PC-9 (cell line): Measurements from ENCODE around the gene OCA2. TPM values are rescaled to one million over a fixed set of nuclear protein-coding genes. Genes with fewer than 3 reads are reported as not detected.

Experiments used
- BruUV-seq: library from RNA; stranded (reverse); fragments of 400-500 nt; replicated peaks from 2 replicates; lab custom pipeline; 2021; lab: Mats Ljungman, UMichigan
- CTCF ChIA-PET: fragments of 300-600 bp; sonication (Branson Sonifier 250); formaldehyde crosslinking; loops from one replicate; lab custom pipeline; 2022; ENCODE audit warnings: antibody characterized with exemption; lab: Charles Lee
- POLR2A ChIA-PET: fragments of 300-600 bp; sonication (Branson Sonifier 250); formaldehyde crosslinking; loops from one replicate; lab custom pipeline; 2022; ENCODE audit warnings: antibody characterized with exemption; ENCODE audit not compliant: unreplicated experiment; lab: Charles Lee
- DNase-seq, 2 experiments: peaks; one replicate each; pipeline versions ENCODE4 v3.0.0 to v3.0.0-alpha.2; 2015 to 2022; ENCODE audit warnings: mixed read lengths in 1 of 2
- H2AFZ ChIP-seq: fragments of 200-600 bp; sonication (generic); 2 replicates; pipeline ENCODE4 v1.8.1; 2017; ENCODE audit warnings: antibody characterized with exemption
- H3F3A ChIP-seq: fragments of 200-600 bp; sonication (generic); 2 replicates; pipeline ENCODE4 v1.8.1; 2017; ENCODE audit warnings: antibody characterized with exemption, mild to moderate bottlenecking, low read depth; ENCODE audit not compliant: insufficient read depth
- H3K27ac ChIP-seq: fragments of 200-600 bp; sonication (generic); 2 replicates; pipeline ENCODE4 v1.6.1; 2016; ENCODE audit warnings: mixed run types
- H3K27me3 ChIP-seq: fragments of 200-600 bp; sonication (generic); 2 replicates; pipeline ENCODE4 v1.6.1; 2016; ENCODE audit warnings: low read depth, mixed run types; ENCODE audit not compliant: insufficient read depth
- H3K36me3 ChIP-seq: fragments of 200-600 bp; sonication (generic); 2 replicates; pipeline ENCODE4 v1.6.1; 2016; ENCODE audit warnings: low read depth, mixed run types
- H3K4me1 ChIP-seq: fragments of 200-600 bp; sonication (generic); replicated peaks from 2 replicates; pipeline ENCODE4 v1.6.1; 2016; ENCODE audit warnings: mixed run types; ENCODE audit not compliant: insufficient read depth
- H3K4me2 ChIP-seq: fragments of 200-600 bp; sonication (generic); 2 replicates; pipeline ENCODE4 v1.6.1; 2017; ENCODE audit warnings: mixed run types
- H3K4me3 ChIP-seq: fragments of 200-600 bp; sonication (generic); 2 replicates; pipeline ENCODE4 v1.6.1; 2016; ENCODE audit warnings: mixed run types
- H3K79me2 ChIP-seq: fragments of 200-600 bp; sonication (generic); 2 replicates; pipeline ENCODE4 v1.6.1; 2017; ENCODE audit warnings: low read depth, mixed run types
- H3K9me2 ChIP-seq: fragments of 200-600 bp; sonication (generic); 2 replicates; pipeline ENCODE4 v1.8.1; 2017; ENCODE audit warnings: mild to moderate bottlenecking; ENCODE audit not compliant: insufficient read depth
- H3K9me3 ChIP-seq: fragments of 200-600 bp; sonication (generic); 2 replicates; pipeline ENCODE4 v1.8.1; 2016; ENCODE audit warnings: low read depth; ENCODE audit not compliant: insufficient read depth
- H4K20me1 ChIP-seq: fragments of 200-600 bp; sonication (generic); 2 replicates; pipeline ENCODE4 v1.8.1; 2017; ENCODE audit not compliant: insufficient read depth
- EZH2 ChIP-seq: fragments of 200-600 bp; sonication (generic); IDR thresholded peaks from 2 replicates; pipeline ENCODE4 v1.8.0; 2017; ENCODE audit warnings: antibody characterized with exemption, low read depth
- intact Hi-C: fragments of 100-400 bp; cut with micrococcal nuclease; formaldehyde crosslinking; loops from one replicate; pipeline ENCODE4 v1.10.0; 2022; ENCODE audit not compliant: unreplicated experiment
- total RNA-seq: library from RNA; stranded (reverse); gene quantifications from 2 replicates; pipeline ENCODE4 v1.2.3, GENCODE V29; 2021
- TF ChIP-seq, protein P1 (sequence below): fragments of 200-600 bp; sonication (generic); conservative IDR thresholded peaks from 2 replicates; pipeline ENCODE4 v1.6.1; 2017; ENCODE audit warnings: mixed run types, antibody characterized with exemption, mild to moderate bottlenecking, moderate library complexity

The OCA2 gene
- total RNA-seq, 1 experiment from 2014 or later = not detected

DNA sequence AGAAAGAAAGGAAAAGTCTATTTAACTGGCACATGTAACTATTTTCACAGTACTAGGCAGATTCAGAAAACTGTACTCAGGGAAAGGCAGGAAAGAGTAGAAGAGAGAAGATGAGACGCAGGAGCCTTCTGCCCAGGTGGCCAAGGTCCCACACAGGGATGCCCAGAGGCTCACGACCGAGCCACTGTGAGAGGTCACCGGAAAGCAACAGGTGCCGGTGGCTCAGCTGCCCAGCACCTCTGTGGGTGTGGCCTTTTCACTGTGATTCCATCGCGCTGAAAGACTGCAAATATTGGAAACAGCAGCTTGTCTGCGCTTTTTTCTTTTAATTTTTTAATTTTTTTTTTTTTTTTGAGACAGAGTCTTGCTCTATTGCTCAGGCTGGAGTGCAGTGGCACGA is 226.8 kb downstream of the OCA2 start:
- Histone ChIP-seq H3K36me3 (no peaks in the 10 kb centered on the region), H2AFZ (no peak overlapping the region), H3K27me3 (peaks cover 4% of the 10 kb centered on the region), H3K4me2 (no peak overlapping the region), H3K4me1 (no peaks in the 10 kb centered on the region), H3K9me2 (no peaks in the 10 kb centered on the region), H3F3A (no peaks in the 10 kb centered on the region), H3K9me3 (no peaks in the 10 kb centered on the region), H3K4me3 (no peak overlapping the region), H4K20me1 (no peaks in the 10 kb centered on the region; the same call in 1 of the 2 replicates), H3K79me2 (no peaks in the 10 kb centered on the region), H3K27ac (no peak overlapping the region)
- no peak for DNase-seq
- CTCF ChIA-PET = no interaction called here
- intact Hi-C loops = no loop called here
- no peak for TF ChIP-seq EZH2
- TF ChIP-seq, protein P1, sequence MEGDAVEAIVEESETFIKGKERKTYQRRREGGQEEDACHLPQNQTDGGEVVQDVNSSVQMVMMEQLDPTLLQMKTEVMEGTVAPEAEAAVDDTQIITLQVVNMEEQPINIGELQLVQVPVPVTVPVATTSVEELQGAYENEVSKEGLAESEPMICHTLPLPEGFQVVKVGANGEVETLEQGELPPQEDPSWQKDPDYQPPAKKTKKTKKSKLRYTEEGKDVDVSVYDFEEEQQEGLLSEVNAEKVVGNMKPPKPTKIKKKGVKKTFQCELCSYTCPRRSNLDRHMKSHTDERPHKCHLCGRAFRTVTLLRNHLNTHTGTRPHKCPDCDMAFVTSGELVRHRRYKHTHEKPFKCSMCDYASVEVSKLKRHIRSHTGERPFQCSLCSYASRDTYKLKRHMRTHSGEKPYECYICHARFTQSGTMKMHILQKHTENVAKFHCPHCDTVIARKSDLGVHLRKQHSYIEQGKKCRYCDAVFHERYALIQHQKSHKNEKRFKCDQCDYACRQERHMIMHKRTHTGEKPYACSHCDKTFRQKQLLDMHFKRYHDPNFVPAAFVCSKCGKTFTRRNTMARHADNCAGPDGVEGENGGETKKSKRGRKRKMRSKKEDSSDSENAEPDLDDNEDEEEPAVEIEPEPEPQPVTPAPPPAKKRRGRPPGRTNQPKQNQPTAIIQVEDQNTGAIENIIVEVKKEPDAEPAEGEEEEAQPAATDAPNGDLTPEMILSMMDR = no peak
- POLR2A ChIA-PET = no interaction called here
- BruUV-seq = no TSS peak

DNA sequence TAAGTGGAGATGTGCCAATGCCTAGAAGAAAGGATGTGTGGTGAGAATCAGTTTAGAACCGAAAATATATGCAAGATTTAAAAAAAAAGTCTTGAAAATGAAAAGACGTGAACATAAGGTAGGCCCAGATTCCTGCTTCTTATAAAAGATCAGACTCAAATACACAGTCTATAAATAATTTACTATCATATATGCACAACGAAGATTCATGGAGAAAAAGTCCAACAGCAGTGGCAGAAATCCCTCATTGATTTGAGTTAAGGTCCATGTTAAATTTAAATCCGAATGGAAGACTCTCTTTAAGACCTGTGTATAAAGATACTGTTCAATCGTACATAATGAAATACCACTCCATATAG is 227.2 kb downstream of the OCA2 start:
- intact Hi-C loops = no loop called here

DNA sequence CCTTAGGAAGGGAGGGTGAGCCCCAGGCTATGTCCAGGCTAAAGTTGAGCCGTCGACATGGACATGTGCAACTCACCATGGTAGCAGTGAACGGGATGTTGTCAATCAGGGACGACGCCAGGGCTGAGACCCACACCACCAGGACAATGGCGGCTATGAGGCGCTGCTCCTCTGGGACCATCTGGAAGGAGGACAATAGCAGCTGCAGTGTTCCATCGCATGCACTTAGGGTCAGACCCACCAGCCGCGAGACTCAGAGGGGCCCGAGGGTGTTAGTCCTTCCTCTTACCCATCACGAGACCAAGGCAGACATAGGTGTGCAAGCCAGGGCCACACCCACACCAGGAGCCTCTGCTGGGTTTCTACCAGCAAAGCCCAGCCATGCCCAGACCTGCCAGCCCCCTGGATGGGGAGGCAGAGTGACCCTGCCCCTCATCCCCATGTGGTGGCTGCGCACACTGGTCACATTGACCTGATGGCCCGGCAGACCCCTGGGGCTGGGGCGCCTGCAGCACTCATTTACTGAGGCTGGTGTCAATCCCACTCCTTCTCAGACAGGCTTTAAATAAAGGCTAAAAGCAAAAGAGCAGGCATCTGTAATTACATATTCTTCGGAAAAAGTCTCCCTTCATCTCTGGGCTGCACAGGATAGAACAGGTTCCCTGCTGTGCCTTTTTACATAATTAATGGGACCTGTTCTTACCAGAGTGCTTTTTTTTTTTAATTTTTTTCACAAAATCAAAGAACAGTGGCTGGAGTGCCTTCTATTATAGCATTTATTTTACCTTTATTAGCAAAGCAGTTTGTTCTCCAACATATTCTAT is 227.8 kb downstream of the OCA2 start:
- Histone ChIP-seq H3K27me3 (peaks cover 4% of the 10 kb centered on the region), H2AFZ (no peak overlapping the region), H3K4me1 (no peaks in the 10 kb centered on the region), H3K4me3 (no peak overlapping the region), H3K27ac (no peak overlapping the region), H3K9me2 (no peaks in the 10 kb centered on the region), H3K79me2 (no peaks in the 10 kb centered on the region), H3K36me3 (no peaks in the 10 kb centered on the region), H3K9me3 (no peaks in the 10 kb centered on the region), H3K4me2 (no peak overlapping the region), H4K20me1 (no peaks in the 10 kb centered on the region; the same call in 1 of the 2 replicates), H3F3A (no peaks in the 10 kb centered on the region)
- ChIA-PET POLR2A (no interaction called here), CTCF (no interaction called here)
- intact Hi-C loops = no loop called here
- DNase-seq = no peak
- TF ChIP-seq, protein P1 = no peak
- TF ChIP-seq EZH2 = no peak
- BruUV-seq = no TSS peak

More for the DNA sequence above, 227.2 kb downstream of the OCA2 start:
- Histone ChIP-seq H4K20me1 (no peaks in the 10 kb centered on the region; the same call in 1 of the 2 replicates), H3K27ac (no peak overlapping the region), H2AFZ (no peak overlapping the region), H3K27me3 (peaks cover 4% of the 10 kb centered on the region), H3K9me2 (no peaks in the 10 kb centered on the region), H3K4me1 (no peaks in the 10 kb centered on the region), H3K4me3 (no peak overlapping the region), H3K9me3 (no peaks in the 10 kb centered on the region), H3K36me3 (no peaks in the 10 kb centered on the region), H3K4me2 (no peak overlapping the region), H3K79me2 (no peaks in the 10 kb centered on the region), H3F3A (no peaks in the 10 kb centered on the region)
- ChIA-PET POLR2A (no interaction called here), CTCF (no interaction called here)
- no peak for DNase-seq
- BruUV-seq = no TSS peak
- TF ChIP-seq EZH2 = no peak
- TF ChIP-seq, protein P1 = no peak
